Measurements from ENCODE around the gene AQP1. TPM values are rescaled to one million over a fixed set of nuclear protein-coding genes. Genes with fewer than 3 reads are reported as not detected.

AQP1 gene
- total RNA-seq, 4 donors from 2014 or later = 12.4 to 86.5 (median 71.5) TPM

GRCh38 chr7:30954914-30955313 is 43.3 kb downstream of the AQP1 start:
- Histone ChIP-seq H3K27ac (no peak overlapping the region), H3K4me1 (no peaks in the 10 kb centered on the region), H3K4me3 (no peak overlapping the region), H3K9me3 (no peaks in the 10 kb centered on the region), H3K27me3 (no peaks in the 10 kb centered on the region), H3K36me3 (no peaks in the 10 kb centered on the region)
- TF ChIP-seq, protein P1, sequence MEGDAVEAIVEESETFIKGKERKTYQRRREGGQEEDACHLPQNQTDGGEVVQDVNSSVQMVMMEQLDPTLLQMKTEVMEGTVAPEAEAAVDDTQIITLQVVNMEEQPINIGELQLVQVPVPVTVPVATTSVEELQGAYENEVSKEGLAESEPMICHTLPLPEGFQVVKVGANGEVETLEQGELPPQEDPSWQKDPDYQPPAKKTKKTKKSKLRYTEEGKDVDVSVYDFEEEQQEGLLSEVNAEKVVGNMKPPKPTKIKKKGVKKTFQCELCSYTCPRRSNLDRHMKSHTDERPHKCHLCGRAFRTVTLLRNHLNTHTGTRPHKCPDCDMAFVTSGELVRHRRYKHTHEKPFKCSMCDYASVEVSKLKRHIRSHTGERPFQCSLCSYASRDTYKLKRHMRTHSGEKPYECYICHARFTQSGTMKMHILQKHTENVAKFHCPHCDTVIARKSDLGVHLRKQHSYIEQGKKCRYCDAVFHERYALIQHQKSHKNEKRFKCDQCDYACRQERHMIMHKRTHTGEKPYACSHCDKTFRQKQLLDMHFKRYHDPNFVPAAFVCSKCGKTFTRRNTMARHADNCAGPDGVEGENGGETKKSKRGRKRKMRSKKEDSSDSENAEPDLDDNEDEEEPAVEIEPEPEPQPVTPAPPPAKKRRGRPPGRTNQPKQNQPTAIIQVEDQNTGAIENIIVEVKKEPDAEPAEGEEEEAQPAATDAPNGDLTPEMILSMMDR (IDR thresholded peaks at IDR 0.05) = no peak
- TF ChIP-seq POLR2A (IDR thresholded peaks at IDR 0.05) = no peak
- DNase-seq = no peak

- no peak for DNase-seq
- TF ChIP-seq, protein P1 (IDR thresholded peaks at IDR 0.05) = no peak
- no peak for TF ChIP-seq POLR2A (IDR thresholded peaks at IDR 0.05)
- H3K27me3 ChIP-seq = no peaks in the 10 kb centered on the region
- H3K36me3 ChIP-seq = no peaks in the 10 kb centered on the region
- H3K27ac ChIP-seq = no peak overlapping the region
- H3K4me1 ChIP-seq = no peaks in the 10 kb centered on the region
- H3K9me3 ChIP-seq = no peaks in the 10 kb centered on the region
- H3K4me3 ChIP-seq = no peak overlapping the region
Measured at GRCh38 chr7:30956704-30957103, 45.1 kb downstream of the AQP1 start.

DNA sequence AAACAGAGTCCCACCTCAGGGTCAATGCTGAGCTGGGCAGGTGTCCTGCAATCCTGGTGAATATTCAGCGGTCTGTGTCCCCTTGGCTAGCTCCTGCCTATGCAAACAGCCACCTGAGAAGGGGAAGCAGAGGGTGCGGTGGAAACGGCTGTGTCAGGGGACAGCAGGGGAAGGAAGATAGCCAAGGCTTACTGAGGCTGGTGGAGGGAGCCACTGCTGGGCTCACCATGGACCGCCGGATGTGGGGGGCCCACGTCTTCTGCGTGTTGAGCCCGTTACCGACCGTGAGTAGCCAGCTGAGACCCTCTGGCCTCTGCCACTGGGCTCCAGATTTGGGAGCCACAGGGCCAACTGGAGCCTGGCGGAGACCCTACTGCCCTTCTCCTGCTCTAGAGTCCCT is 52.2 kb downstream of the AQP1 start, which contains the start of gene GHRHR:
GHRHR (plus strand) TSS at position 112 of the 400 bp plus-strand sequence; CDS start at position 228, 116 bp downstream.
- no peak for DNase-seq
- Histone ChIP-seq H3K9me3 (no peaks in the 10 kb centered on the region), H3K27me3 (no peaks in the 10 kb centered on the region), H3K27ac (no peak within 1 kb of the TSS), H3K4me1 (no peaks in the 10 kb centered on the region), H3K4me3 (no peak within 1 kb of the TSS), H3K36me3 (no peaks in the 10 kb centered on the region)
- TF ChIP-seq, protein P1 (IDR thresholded peaks at IDR 0.05) = no peak
- TF ChIP-seq POLR2A (IDR thresholded peaks at IDR 0.05) = no peak

DNA sequence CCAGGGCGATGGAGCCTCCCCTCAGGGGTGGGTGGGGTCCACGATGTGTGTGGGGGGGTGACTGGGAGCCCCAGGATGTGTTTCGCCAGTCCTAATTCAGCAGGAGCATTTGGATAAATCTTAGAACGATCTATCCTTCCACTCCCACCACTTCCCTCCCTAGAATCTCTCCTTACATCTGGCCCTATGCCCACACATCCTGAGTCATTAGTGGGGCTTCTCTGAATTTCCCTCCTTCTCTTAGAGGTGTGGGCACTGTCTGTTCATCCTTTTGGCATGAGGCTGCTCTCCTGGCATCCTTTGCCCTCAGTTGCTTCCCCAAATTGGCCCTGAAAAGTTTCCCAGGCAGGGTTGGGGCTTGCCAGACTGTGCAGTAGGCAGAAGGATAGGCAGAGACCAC is 53.7 kb downstream of the AQP1 start:
- no peak for DNase-seq
- Histone ChIP-seq H3K4me1 (no peaks in the 10 kb centered on the region), H3K9me3 (no peaks in the 10 kb centered on the region), H3K27ac (no peak overlapping the region), H3K4me3 (no peak overlapping the region), H3K27me3 (no peaks in the 10 kb centered on the region), H3K36me3 (no peaks in the 10 kb centered on the region)
- TF ChIP-seq POLR2A (IDR thresholded peaks at IDR 0.05) = no peak
- TF ChIP-seq, protein P1 (IDR thresholded peaks at IDR 0.05) = no peak

GRCh38 chr7:30965883-30966282 is 54.2 kb downstream of the AQP1 start:
- no peaks in the 10 kb centered on the region for H3K36me3 ChIP-seq
- no peaks in the 10 kb centered on the region for H3K4me1 ChIP-seq
- H3K9me3 ChIP-seq = no peaks in the 10 kb centered on the region
- DNase-seq = no peak
- no peaks in the 10 kb centered on the region for H3K27me3 ChIP-seq
- H3K4me3 ChIP-seq = no peak overlapping the region
- TF ChIP-seq POLR2A (IDR thresholded peaks at IDR 0.05) = no peak
- TF ChIP-seq, protein P1 (IDR thresholded peaks at IDR 0.05) = no peak
- no peak overlapping the region for H3K27ac ChIP-seq

GRCh38 chr7:30968294-30968693 is 56.6 kb downstream of the AQP1 start:
- Histone ChIP-seq H3K36me3 (no peaks in the 10 kb centered on the region), H3K9me3 (no peaks in the 10 kb centered on the region), H3K27ac (no peak overlapping the region), H3K27me3 (no peaks in the 10 kb centered on the region), H3K4me3 (no peak overlapping the region), H3K4me1 (no peaks in the 10 kb centered on the region)
- no peak for TF ChIP-seq POLR2A (IDR thresholded peaks at IDR 0.05)
- TF ChIP-seq, protein P1 (IDR thresholded peaks at IDR 0.05) = no peak
- DNase-seq = no peak
